H9 (cell line): ENCODE data around the gene SMARCAL1. TPM values are rescaled to one million over a fixed set of nuclear protein-coding genes. Genes with fewer than 3 reads are reported as not detected.

Source experiments
- DNase-seq: peaks from one replicate; pipeline ENCODE4 v3.0.0-alpha.2; 2017
- H2AFZ ChIP-seq: one replicate; pipeline ENCODE4 v1.6.1; 2013; ENCODE audit warnings: mild to moderate bottlenecking, low read length, control low read depth, moderate library complexity
- H2AK5ac ChIP-seq: 2 replicates; pipeline ENCODE4 v1.6.1; 2013; ENCODE audit warnings: low read length, control low read depth, mixed read lengths; ENCODE audit not compliant: insufficient read length
- H2BK120ac ChIP-seq: one replicate; pipeline ENCODE4 v1.6.1; 2013; ENCODE audit warnings: low read depth, mild to moderate bottlenecking, low read length, control low read depth, inconsistent platforms; ENCODE audit not compliant: poor library complexity, severe bottlenecking
- H2BK12ac ChIP-seq: 2 replicates; pipeline ENCODE4 v1.6.1; 2013; ENCODE audit warnings: low read length, control low read depth, mixed read lengths, low read depth; ENCODE audit not compliant: insufficient read length
- H2BK15ac ChIP-seq: 2 replicates; pipeline ENCODE4 v1.6.1; 2013; ENCODE audit warnings: low read depth, low read length, control low read depth
- H2BK20ac ChIP-seq: one replicate; pipeline ENCODE4 v1.6.1; 2013; ENCODE audit warnings: low read depth, mild to moderate bottlenecking, low read length, control low read depth, inconsistent platforms; ENCODE audit not compliant: poor library complexity, severe bottlenecking
- H2BK5ac ChIP-seq: 2 replicates; pipeline ENCODE4 v1.6.1; 2013; ENCODE audit warnings: low read length, control low read depth, mixed read lengths; ENCODE audit not compliant: insufficient read length
- H3K14ac ChIP-seq: 2 replicates; pipeline ENCODE4 v1.6.1; 2013; ENCODE audit warnings: low read length, control low read depth; ENCODE audit not compliant: insufficient read depth
- H3K18ac ChIP-seq: 2 replicates; pipeline ENCODE4 v1.6.1; 2013; ENCODE audit warnings: low read depth, mild to moderate bottlenecking, mixed read lengths, low read length, control low read depth; ENCODE audit not compliant: insufficient read length
- H3K23ac ChIP-seq: 2 replicates; pipeline ENCODE4 v1.6.1; 2013; ENCODE audit warnings: low read length, control low read depth, mixed read lengths, low read depth; ENCODE audit not compliant: insufficient read length
- H3K23me2 ChIP-seq: 2 replicates; pipeline ENCODE4 v1.6.1; 2013; ENCODE audit warnings: low read depth, mild to moderate bottlenecking, mixed read lengths, low read length, control low read depth; ENCODE audit not compliant: insufficient read length, poor library complexity, severe bottlenecking
- H3K27ac ChIP-seq: 2 replicates; pipeline ENCODE4 v1.5.1; 2013; ENCODE audit warnings: low read length, control low read depth, mixed read lengths, low read depth; ENCODE audit not compliant: insufficient read length
- H3K27me3 ChIP-seq: 2 replicates; pipeline ENCODE4 v1.6.1; 2013; ENCODE audit warnings: low read length, control low read depth, inconsistent platforms; ENCODE audit not compliant: insufficient read depth
- H3K4ac ChIP-seq: 2 replicates; pipeline ENCODE4 v1.6.1; 2013; ENCODE audit warnings: low read depth, mild to moderate bottlenecking, control low read depth, inconsistent platforms, low read length, moderate library complexity
- H3K4me1 ChIP-seq: 2 replicates; pipeline ENCODE4 v1.6.1; 2013; ENCODE audit warnings: low read length, control low read depth, inconsistent platforms; ENCODE audit not compliant: insufficient read depth
- H3K4me2 ChIP-seq: 2 replicates; pipeline ENCODE4 v1.6.1; 2013; ENCODE audit warnings: low read length, control low read depth, mixed read lengths; ENCODE audit not compliant: insufficient read length, insufficient read depth
- H3K56ac ChIP-seq: 2 replicates; pipeline ENCODE4 v1.6.1; 2013; ENCODE audit warnings: low read depth, mild to moderate bottlenecking, mixed read lengths, low read length, control low read depth; ENCODE audit not compliant: insufficient read length
- H3K79me1 ChIP-seq: 2 replicates; pipeline ENCODE4 v1.6.1; 2013; ENCODE audit warnings: low read depth, mild to moderate bottlenecking, moderate library complexity, low read length, control low read depth, inconsistent platforms; ENCODE audit not compliant: insufficient read depth, poor library complexity, severe bottlenecking
- H3K79me2 ChIP-seq: 2 replicates; pipeline ENCODE4 v1.6.1; 2013; ENCODE audit warnings: low read length, control low read depth, inconsistent platforms; ENCODE audit not compliant: insufficient read depth
- H3K9ac ChIP-seq: 2 replicates; pipeline ENCODE4 v1.6.1; 2013; ENCODE audit warnings: low read length, control low read depth, mixed read lengths; ENCODE audit not compliant: insufficient read length; ENCODE audit errors: extremely low read depth
- H3K9me3 ChIP-seq: one replicate; pipeline ENCODE4 v1.6.1; 2013; ENCODE audit warnings: low read depth, low read length, inconsistent platforms; ENCODE audit not compliant: control insufficient read depth
- H3T11ph ChIP-seq: one replicate; pipeline ENCODE4 v1.6.1; 2013; ENCODE audit warnings: mild to moderate bottlenecking, low read length, control low read depth, inconsistent platforms
- H4K20me1 ChIP-seq: one replicate; pipeline ENCODE4 v1.6.1; 2013; ENCODE audit not compliant: control insufficient read depth, insufficient read length, insufficient read depth
- H4K5ac ChIP-seq: 2 replicates; pipeline ENCODE4 v1.6.1; 2013; ENCODE audit warnings: low read depth, mild to moderate bottlenecking, mixed read lengths, low read length, control low read depth; ENCODE audit not compliant: insufficient read length
- H4K8ac ChIP-seq: replicated peaks from 2 replicates; pipeline ENCODE4 v1.6.1; 2013; ENCODE audit warnings: low read length, control low read depth, mixed read lengths, low read depth; ENCODE audit not compliant: insufficient read length
- H4K91ac ChIP-seq: 2 replicates; pipeline ENCODE4 v1.6.1; 2013; ENCODE audit warnings: low read depth, mild to moderate bottlenecking, moderate library complexity, mixed read lengths, low read length, control low read depth; ENCODE audit not compliant: insufficient read length
- H3K27ac Mint-ChIP-seq, 3 experiments: 2 replicates in 2 of 3; 3 replicates in 1 of 3; pipeline ENCODE4 v1.8.0; 2020 to 2021; ENCODE audit warnings: mixed read lengths in 3 of 3, mild to moderate bottlenecking in 1 of 3, moderate library complexity in 1 of 3
- H3K27me3 Mint-ChIP-seq: 2 replicates; pipeline ENCODE4 v1.8.0; 2021; ENCODE audit warnings: low read depth, mild to moderate bottlenecking, moderate library complexity, mixed read lengths
- H3K36me3 Mint-ChIP-seq, 3 experiments: 2 replicates in 2 of 3; 3 replicates in 1 of 3; pipeline ENCODE4 v1.8.0; 2020 to 2021; ENCODE audit warnings: low read depth in 3 of 3, mixed read lengths in 3 of 3; ENCODE audit not compliant: insufficient read depth in 1 of 3
- H3K4me1 Mint-ChIP-seq, 2 experiments: 2 replicates each; pipeline ENCODE4 v1.8.0; 2020; ENCODE audit warnings: mixed read lengths in 2 of 2
- H3K4me3 Mint-ChIP-seq, 2 experiments: 2 replicates in 1 of 2; 3 replicates in 1 of 2; pipeline ENCODE4 v1.8.0; 2020 to 2021; ENCODE audit warnings: mild to moderate bottlenecking in 2 of 2, mixed read lengths in 2 of 2, moderate library complexity in 1 of 2
- H3K9me3 Mint-ChIP-seq, 2 experiments: 2 replicates in 1 of 2; 3 replicates in 1 of 2; pipeline ENCODE4 v1.8.0; 2020; ENCODE audit warnings: mild to moderate bottlenecking in 2 of 2, mixed read lengths in 2 of 2, moderate library complexity in 1 of 2
- WGBS: extraction: QIAGEN DNeasy Blood & Tissue Kit; methylation state at CpG from one replicate; pipeline ENCODE4 v1.1.7; 2013; ENCODE audit warnings: missing lambda C conversion rate, low lambda C conversion rate, mixed read lengths; ENCODE audit not compliant: insufficient read length; ENCODE audit errors: extremely low coverage; 5-methylcytosine and 5-hydroxymethylcytosine counted together
- total RNA-seq: library from RNA; stranded (reverse); gene quantifications from 2 replicates; pipeline ENCODE4 v1.2.1, GENCODE V29; 2021
- TF ChIP-seq, protein P1 (sequence below): fragments of 200-600 bp; sonication (generic); conservative IDR thresholded peaks from 3 replicates; pipeline ENCODE4 v1.8.0; 2021; ENCODE audit warnings: antibody characterized with exemption, mild to moderate bottlenecking

Gene SMARCAL1
- total RNA-seq, 1 experiment from 2014 or later = 16.5 TPM

DNA sequence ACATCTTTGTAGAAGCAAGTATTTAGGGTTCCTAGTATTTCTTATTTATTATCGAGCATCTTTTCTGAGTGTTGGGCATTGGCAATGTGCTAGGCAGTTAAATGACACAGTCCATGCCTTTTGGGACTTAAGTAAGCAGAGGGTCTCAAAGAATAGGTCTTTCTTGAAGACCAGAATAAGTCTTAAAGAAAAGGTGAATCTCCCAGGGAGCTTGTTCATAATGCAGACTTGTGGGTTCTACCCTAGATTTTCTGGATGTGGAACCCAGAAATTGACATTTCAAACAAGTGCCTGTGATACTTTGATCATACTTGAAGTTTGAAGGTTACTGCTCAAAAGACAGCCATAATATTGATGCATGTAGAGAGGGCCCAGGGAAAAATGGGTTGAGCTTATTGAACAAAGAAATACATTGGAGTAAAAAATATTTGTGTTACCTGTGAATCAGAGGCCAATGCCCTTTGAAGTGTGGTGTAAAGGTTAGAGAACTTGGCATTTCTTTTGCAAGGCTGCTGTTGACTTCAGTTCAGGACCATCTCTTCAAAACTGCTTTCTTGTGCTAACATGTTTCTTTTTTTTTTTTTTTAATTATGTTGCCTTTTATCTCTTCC is 110.7 kb downstream of the SMARCAL1 start:
- no peak overlapping the region for H3K18ac ChIP-seq
- H3K79me1 ChIP-seq = no peaks in the 10 kb centered on the region
- Mint-ChIP-seq H3K9me3 (peaks cover 0 to 7% of the 10 kb centered on the region in 2 experiments; a peak in 2 of 5 replicates), H3K4me3 (no peak overlapping the region), H3K36me3 (peaks cover 12 to 23% (median 13%) of the 10 kb centered on the region in 3 experiments), H3K27me3 (no peaks in the 10 kb centered on the region), H3K27ac (no peak overlapping the region), H3K4me1 (peaks cover 0 to 10% of the 10 kb centered on the region in 2 experiments; a peak in 2 of 4 replicates)
- no peak overlapping the region for H3K23ac ChIP-seq
- no peak overlapping the region for H3K27ac ChIP-seq
- H3K4ac ChIP-seq = no peak overlapping the region
- H4K8ac ChIP-seq = no peak overlapping the region
- H3T11ph ChIP-seq = no peak overlapping the region
- H3K14ac ChIP-seq = no peak overlapping the region
- no peak overlapping the region for H2BK20ac ChIP-seq
- peaks cover 3% of the 10 kb centered on the region for H4K20me1 ChIP-seq
- no peaks in the 10 kb centered on the region for H3K27me3 ChIP-seq
- no peaks in the 10 kb centered on the region; the same call in 1 of the 2 replicates for H3K4me1 ChIP-seq
- TF ChIP-seq, protein P1, sequence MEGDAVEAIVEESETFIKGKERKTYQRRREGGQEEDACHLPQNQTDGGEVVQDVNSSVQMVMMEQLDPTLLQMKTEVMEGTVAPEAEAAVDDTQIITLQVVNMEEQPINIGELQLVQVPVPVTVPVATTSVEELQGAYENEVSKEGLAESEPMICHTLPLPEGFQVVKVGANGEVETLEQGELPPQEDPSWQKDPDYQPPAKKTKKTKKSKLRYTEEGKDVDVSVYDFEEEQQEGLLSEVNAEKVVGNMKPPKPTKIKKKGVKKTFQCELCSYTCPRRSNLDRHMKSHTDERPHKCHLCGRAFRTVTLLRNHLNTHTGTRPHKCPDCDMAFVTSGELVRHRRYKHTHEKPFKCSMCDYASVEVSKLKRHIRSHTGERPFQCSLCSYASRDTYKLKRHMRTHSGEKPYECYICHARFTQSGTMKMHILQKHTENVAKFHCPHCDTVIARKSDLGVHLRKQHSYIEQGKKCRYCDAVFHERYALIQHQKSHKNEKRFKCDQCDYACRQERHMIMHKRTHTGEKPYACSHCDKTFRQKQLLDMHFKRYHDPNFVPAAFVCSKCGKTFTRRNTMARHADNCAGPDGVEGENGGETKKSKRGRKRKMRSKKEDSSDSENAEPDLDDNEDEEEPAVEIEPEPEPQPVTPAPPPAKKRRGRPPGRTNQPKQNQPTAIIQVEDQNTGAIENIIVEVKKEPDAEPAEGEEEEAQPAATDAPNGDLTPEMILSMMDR = no peak
- H3K56ac ChIP-seq = no peak overlapping the region
- WGBS = no CpG with 5 or more reads among the region's 1 CpG
- no peak overlapping the region for H2AK5ac ChIP-seq
- no peak overlapping the region for H2AFZ ChIP-seq
- H2BK5ac ChIP-seq = no peak overlapping the region
- H3K23me2 ChIP-seq = no peaks in the 10 kb centered on the region
- no peaks in the 10 kb centered on the region for H3K9me3 ChIP-seq
- no peak overlapping the region for H2BK15ac ChIP-seq
- H4K91ac ChIP-seq = no peak overlapping the region
- no peaks in the 10 kb centered on the region for H3K79me2 ChIP-seq
- no peak overlapping the region for H2BK120ac ChIP-seq
- no peak overlapping the region for H3K9ac ChIP-seq
- H3K4me2 ChIP-seq = no peak overlapping the region
- no peak overlapping the region for H2BK12ac ChIP-seq
- no peak for DNase-seq
- no peak overlapping the region for H4K5ac ChIP-seq
